ENCODE data around the gene NFYA. TPM values are rescaled to one million over a fixed set of nuclear protein-coding genes. Genes with fewer than 3 reads are reported as not detected.

The NFYA gene
- total and polyA plus RNA-seq, 9 of the 15 experiments (the other 6 are each of a cell fraction or from before 2014, with no cell fraction given): 7.3 to 37.1 (median 21.8) TPM

GRCh38 chr6:41072836-41073202 is at the start of gene NFYA (continued):
- no peak for TF ChIP-seq ZBTB2 (IDR thresholded peaks at IDR 0.05)
- peak; percentile 83; the same call in 1 of the 2 replicates for TF ChIP-seq L3MBTL2 (IDR thresholded peaks at IDR 0.05)
- no peak for TF ChIP-seq NCOA2 (IDR thresholded peaks at IDR 0.05; ENCODE audit: partially characterized antibody in 2 of 2)
- no peak for TF ChIP-seq AFF4 (CRISPR knock-in tag; IDR thresholded peaks at IDR 0.05)
- peak; percentile 85 for TF ChIP-seq ASH1L (IDR thresholded peaks at IDR 0.05; ENCODE audit: borderline replicate concordance, low read depth, partially characterized antibody)
- TF ChIP-seq CCAR2 (IDR thresholded peaks at IDR 0.05; ENCODE audit: low read depth, low read length): no peak
- TF ChIP-seq ZBTB49 (CRISPR knock-in tag; IDR thresholded peaks at IDR 0.05; ENCODE audit: borderline replicate concordance): no peak
- TF ChIP-seq LEF1 (IDR thresholded peaks at IDR 0.05): no peak
- no peak for TF ChIP-seq TCF7L2 (IDR thresholded peaks at IDR 0.05; ENCODE audit: low read depth, low read length)
- no peak for TF ChIP-seq MAFK (IDR thresholded peaks at IDR 0.05; ENCODE audit: low read length)
- TF ChIP-seq MED1 (CRISPR knock-in tag; IDR thresholded peaks at IDR 0.05; ENCODE audit: borderline replicate concordance): no peak
- no peak for TF ChIP-seq ZNF785 (CRISPR knock-in tag; IDR thresholded peaks at IDR 0.05)
- TF ChIP-seq OTX1 (CRISPR knock-in tag; IDR thresholded peaks at IDR 0.05): 0 out of 2 replicates have a peak, but pooled peaks have one; percentile 14
- no peak for TF ChIP-seq ZFP36 (IDR thresholded peaks at IDR 0.05; ENCODE audit: low read depth, low read length, partially characterized antibody)
- peak; percentile 92 for TF ChIP-seq ZBTB17 (CRISPR knock-in tag; IDR thresholded peaks at IDR 0.05)
- no peak for TF ChIP-seq MCM7 (IDR thresholded peaks at IDR 0.05)
- TF ChIP-seq NFYB (IDR thresholded peaks at IDR 0.05; ENCODE audit: extremely low read depth, insufficient read length): peak; percentile 98
- TF ChIP-seq FOS (IDR thresholded peaks at IDR 0.05; ENCODE audit: extremely low read depth, insufficient read length): peak; percentile 90
- TF ChIP-seq POLR2G (IDR thresholded peaks at IDR 0.05; ENCODE audit: low read depth, low read length): no peak
- peak; percentile 25 for TF ChIP-seq MEIS2 (IDR thresholded peaks at IDR 0.05; ENCODE audit: partially characterized antibody)
- TF ChIP-seq DMBX1 (CRISPR knock-in tag; IDR thresholded peaks at IDR 0.05; ENCODE audit: borderline replicate concordance): no peak; the same call in 1 of the 2 replicates
- no peak for TF ChIP-seq EZH2 (IDR thresholded peaks at IDR 0.05; ENCODE audit: borderline replicate concordance, low read depth, low read length)
- TF ChIP-seq JUN (IDR thresholded peaks at IDR 0.05; ENCODE audit: borderline replicate concordance, low read depth, low read length): 0 out of 2 replicates have a peak, but pooled peaks have one; percentile 4
- TF ChIP-seq JUN (CRISPR knock-in tag; IDR thresholded peaks at IDR 0.05; ENCODE audit: borderline replicate concordance): no peak

All from K562 (cell line).